Left ventricle myocardium inferior (tissue), 1 donor: ENCODE results near the gene FAM221B. TPM values are rescaled to one million over a fixed set of nuclear protein-coding genes. Genes with fewer than 3 reads are reported as not detected.

Experiments used
- DNase-seq: peaks from one replicate; pipeline ENCODE4 v3.0.0-alpha.2; 2020
- H3K27ac ChIP-seq: fragments of 200-600 bp; replicated peaks from 2 replicates; pipeline ENCODE4 v1.8.0; 2021
- H3K27me3 ChIP-seq: fragments of 200-600 bp; 2 replicates; pipeline ENCODE4 v1.8.0; 2021; ENCODE audit warnings: low read depth
- H3K36me3 ChIP-seq: fragments of 200-600 bp; 2 replicates; pipeline ENCODE4 v1.8.0; 2021
- H3K4me1 ChIP-seq: fragments of 200-600 bp; 2 replicates; pipeline ENCODE4 v1.8.0; 2021
- H3K4me3 ChIP-seq: fragments of 200-600 bp; 2 replicates; pipeline ENCODE4 v1.8.0; 2021; ENCODE audit warnings: mild to moderate bottlenecking, moderate library complexity
- H3K9me3 ChIP-seq: fragments of 200-600 bp; replicated peaks from 2 replicates; pipeline ENCODE4 v1.8.0; 2021
- CTCF ChIP-seq: fragments of 200-600 bp; IDR thresholded peaks from 2 replicates; pipeline ENCODE4 v1.8.0; 2021; ENCODE audit warnings: antibody characterized with exemption, mild to moderate bottlenecking, borderline replicate concordance
- intact Hi-C: fragments of 100-400 bp; cut with micrococcal nuclease; formaldehyde crosslinking; loops from one replicate; pipeline ENCODE4 v1.11.0; 2022
- total RNA-seq: library from RNA; stranded (reverse); fragmentation: NEBNext Ultra II Directional; extraction: Animal tissue kit (Norgen Biotek cat#: 25700); gene quantifications from one replicate; pipeline ENCODE4 v1.2.1, GENCODE V29; 2021
- donor health status: DM: no; HTN: yes; CAD: no; lungs with severe emphysema.

Gene FAM221B
- total RNA-seq, 1 donor from 2014 or later: not detected

- peaks cover 7% of the 10 kb centered on the region for H3K4me1 ChIP-seq
- intact Hi-C loops: no loop called here
- no peak for TF ChIP-seq CTCF
- H3K36me3 ChIP-seq: peaks cover 46% of the 10 kb centered on the region
- H3K9me3 ChIP-seq: no peaks in the 10 kb centered on the region
- no peak overlapping the region for H3K27ac ChIP-seq
- DNase-seq: no peak
- no peak overlapping the region for H3K4me3 ChIP-seq
- no peaks in the 10 kb centered on the region for H3K27me3 ChIP-seq
Observed at GRCh38 chr9:35800530-35800929, 28.0 kb downstream of the FAM221B start.

GRCh38 chr9:35798658-35799374, 29.7 kb downstream of the FAM221B start:
- no peak overlapping the region for H3K4me3 ChIP-seq
- DNase-seq: no peak
- no peaks in the 10 kb centered on the region for H3K27me3 ChIP-seq
- peaks cover 40% of the 10 kb centered on the region for H3K36me3 ChIP-seq
- intact Hi-C loops: no loop called here
- H3K4me1 ChIP-seq: peaks cover 24% of the 10 kb centered on the region
- H3K27ac ChIP-seq: no peak overlapping the region
- H3K9me3 ChIP-seq: no peaks in the 10 kb centered on the region
- TF ChIP-seq CTCF: no peak

GRCh38 chr9:35797311-35798109, 31.0 kb downstream of the FAM221B start:
- intact Hi-C loops: no loop called here
- no peak for TF ChIP-seq CTCF
- H3K4me3 ChIP-seq: no peak overlapping the region
- no peak for DNase-seq
- no peaks in the 10 kb centered on the region for H3K9me3 ChIP-seq
- H3K36me3 ChIP-seq: peaks cover 30% of the 10 kb centered on the region
- H3K27ac ChIP-seq: no peak overlapping the region
- no peaks in the 10 kb centered on the region for H3K27me3 ChIP-seq
- peaks cover 37% of the 10 kb centered on the region for H3K4me1 ChIP-seq

GRCh38 chr9:35795695-35796094, 32.8 kb downstream of the FAM221B start:
- H3K9me3 ChIP-seq: no peaks in the 10 kb centered on the region
- intact Hi-C loops: no loop called here
- no peak for TF ChIP-seq CTCF
- no peaks in the 10 kb centered on the region for H3K27me3 ChIP-seq
- no peak overlapping the region for H3K27ac ChIP-seq
- peaks cover 48% of the 10 kb centered on the region for H3K4me1 ChIP-seq
- H3K4me3 ChIP-seq: no peak overlapping the region
- no peak for DNase-seq
- peaks cover 12% of the 10 kb centered on the region for H3K36me3 ChIP-seq

- no peaks in the 10 kb centered on the region for H3K9me3 ChIP-seq
- H3K27ac ChIP-seq: peak overlapping the region; percentile 25
- no peaks in the 10 kb centered on the region for H3K36me3 ChIP-seq
- intact Hi-C loops: no loop called here
- no peaks in the 10 kb centered on the region for H3K27me3 ChIP-seq
- no peak for DNase-seq
- H3K4me1 ChIP-seq: peaks cover 56% of the 10 kb centered on the region
- H3K4me3 ChIP-seq: peak overlapping the region; percentile 78
- TF ChIP-seq CTCF: no peak
Observed at GRCh38 chr9:35793461-35793860, 35.1 kb downstream of the FAM221B start.
